Activated naive CD4-positive, alpha-beta T cell treated with anti-CD3 and anti-CD28 coated beads, Interleukin-2, amount 50 U/mL, for 24 hours (primary cell): ENCODE measurements around the gene CGB5.
A peak's percentile ranks its signal among the peaks of the same experiment; 100 is the strongest.
"Not testable (repeated sequence)": the region's sequence is repeated elsewhere in the genome, so short reads cannot be mapped to it uniquely, and the experiment has no call there.

ENCODE experiments used
- H3K27ac Mint-ChIP-seq: one replicate; pipeline ENCODE4 v1.8.0; 2021; ENCODE audit warnings: mild to moderate bottlenecking, mixed read lengths
- H3K27me3 Mint-ChIP-seq: one replicate; pipeline ENCODE4 v1.8.0; 2021; ENCODE audit warnings: mixed read lengths
- H3K36me3 Mint-ChIP-seq: one replicate; pipeline ENCODE4 v1.8.0; 2021; ENCODE audit warnings: mixed read lengths
- H3K4me1 Mint-ChIP-seq: one replicate; pipeline ENCODE4 v1.8.0; 2021; ENCODE audit warnings: mixed read lengths
- H3K4me3 Mint-ChIP-seq: one replicate; pipeline ENCODE4 v1.8.0; 2021; ENCODE audit warnings: mild to moderate bottlenecking, mixed read lengths
- H3K9me3 Mint-ChIP-seq: one replicate; pipeline ENCODE4 v1.8.0; 2021; ENCODE audit warnings: mixed read lengths

The CGB5 gene

GRCh38 chr19:49038557-49039276 lies 4.9 kb upstream of the CGB5 start:
- not testable (repeated sequence) for H3K9me3 Mint-ChIP-seq, H3K27ac Mint-ChIP-seq, H3K27me3 Mint-ChIP-seq, H3K4me1 Mint-ChIP-seq, H3K36me3 Mint-ChIP-seq, H3K4me3 Mint-ChIP-seq

GRCh38 chr19:49039736-49040135 lies 3.9 kb upstream of the CGB5 start:
- not testable (repeated sequence) for H3K4me1 Mint-ChIP-seq, H3K9me3 Mint-ChIP-seq, H3K27ac Mint-ChIP-seq, H3K27me3 Mint-ChIP-seq, H3K4me3 Mint-ChIP-seq, H3K36me3 Mint-ChIP-seq

GRCh38 chr19:49042177-49042576 lies 1.5 kb upstream of the CGB5 start:
- Mint-ChIP-seq H3K4me1 (no peaks in the 10 kb centered on the region), H3K36me3 (no peaks in the 10 kb centered on the region), H3K27ac (no peak overlapping the region), H3K9me3 (no peaks in the 10 kb centered on the region), H3K27me3 (no peaks in the 10 kb centered on the region), H3K4me3 (no peak overlapping the region)

GRCh38 chr19:49042666-49043065 lies 982 bp upstream of the CGB5 start:
- not testable (repeated sequence) for H3K4me3 Mint-ChIP-seq, H3K36me3 Mint-ChIP-seq, H3K9me3 Mint-ChIP-seq, H3K27me3 Mint-ChIP-seq, H3K27ac Mint-ChIP-seq, H3K4me1 Mint-ChIP-seq

GRCh38 chr19:49049011-49049410 lies 5.4 kb downstream of the CGB5 start, which contains the start of gene CGB8:
Gene CGB8 (minus strand): TSS chr19:49049111. CDS start chr19:49048739, 372 bp downstream.
- not testable (repeated sequence) for H3K36me3 Mint-ChIP-seq, H3K9me3 Mint-ChIP-seq, H3K4me3 Mint-ChIP-seq, H3K27ac Mint-ChIP-seq, H3K27me3 Mint-ChIP-seq, H3K4me1 Mint-ChIP-seq

GRCh38 chr19:49049834-49050233 lies 6.2 kb downstream of the CGB5 start:
- H3K9me3 Mint-ChIP-seq, H3K27me3 Mint-ChIP-seq, H3K27ac Mint-ChIP-seq, H3K4me1 Mint-ChIP-seq, H3K36me3 Mint-ChIP-seq, H3K4me3 Mint-ChIP-seq: not testable (repeated sequence)

GRCh38 chr19:49050376-49051033 lies 6.9 kb downstream of the CGB5 start:
- H3K9me3 Mint-ChIP-seq, H3K4me1 Mint-ChIP-seq, H3K4me3 Mint-ChIP-seq, H3K36me3 Mint-ChIP-seq, H3K27me3 Mint-ChIP-seq: not testable (repeated sequence)
- peak overlapping the region; percentile 72 for H3K27ac Mint-ChIP-seq

GRCh38 chr19:49056101-49056901 lies 12.7 kb downstream of the CGB5 start:
- Mint-ChIP-seq H3K27me3 (peaks cover 17% of the 10 kb centered on the region), H3K36me3 (no peaks in the 10 kb centered on the region), H3K9me3 (no peaks in the 10 kb centered on the region), H3K27ac (no peak overlapping the region), H3K4me3 (peak overlapping the region; percentile 87), H3K4me1 (peaks cover 15% of the 10 kb centered on the region)

GRCh38 chr19:49056902-49057596 lies 13.4 kb downstream of the CGB5 start:
- Mint-ChIP-seq H3K27me3 (peaks cover 17% of the 10 kb centered on the region), H3K4me3 (peak overlapping the region; percentile 87), H3K4me1 (peaks cover 15% of the 10 kb centered on the region)
- not testable (repeated sequence) for H3K27ac Mint-ChIP-seq, H3K9me3 Mint-ChIP-seq, H3K36me3 Mint-ChIP-seq

GRCh38 chr19:49057636-49058234 lies 14.1 kb downstream of the CGB5 start, which contains the start of gene CGB7:
Gene CGB7 (minus strand): TSS chr19:49057749. CDS start chr19:49055375, 2,374 bp downstream.
- Mint-ChIP-seq H3K9me3 (no peaks in the 10 kb centered on the region), H3K27ac (no peak within 1 kb of the TSS), H3K27me3 (peaks cover 17% of the 10 kb centered on the region), H3K4me3 (peak within 1 kb of the TSS; percentile 87), H3K36me3 (no peaks in the 10 kb centered on the region), H3K4me1 (peaks cover 15% of the 10 kb centered on the region)

GRCh38 chr19:49058562-49058961 lies 14.9 kb downstream of the CGB5 start:
- H3K27me3 Mint-ChIP-seq, result peaks cover 17% of the 10 kb centered on the region
- no peaks in the 10 kb centered on the region for H3K9me3 Mint-ChIP-seq
- H3K4me3 Mint-ChIP-seq, result peak overlapping the region; percentile 87
- peaks cover 15% of the 10 kb centered on the region for H3K4me1 Mint-ChIP-seq
- no peaks in the 10 kb centered on the region for H3K36me3 Mint-ChIP-seq
- H3K27ac Mint-ChIP-seq, result no peak overlapping the region

GRCh38 chr19:49059053-49059452 lies 15.4 kb downstream of the CGB5 start:
- no peaks in the 10 kb centered on the region for H3K36me3 Mint-ChIP-seq
- H3K4me1 Mint-ChIP-seq, result peaks cover 15% of the 10 kb centered on the region
- H3K27ac Mint-ChIP-seq, result peak overlapping the region; percentile 14
- H3K9me3 Mint-ChIP-seq, result no peaks in the 10 kb centered on the region
- no peak overlapping the region for H3K4me3 Mint-ChIP-seq
- H3K27me3 Mint-ChIP-seq, result peaks cover 17% of the 10 kb centered on the region

- Mint-ChIP-seq H3K36me3 (no peaks in the 10 kb centered on the region), H3K27me3 (peaks cover 23% of the 10 kb centered on the region), H3K9me3 (no peaks in the 10 kb centered on the region), H3K4me3 (no peak overlapping the region), H3K27ac (no peak overlapping the region), H3K4me1 (peaks cover 15% of the 10 kb centered on the region)
These were observed 17.4 kb downstream of the CGB5 start for GRCh38 chr19:49061000-49061399.

- Mint-ChIP-seq H3K36me3 (no peaks in the 10 kb centered on the region), H3K4me3 (no peak overlapping the region), H3K27me3 (peaks cover 25% of the 10 kb centered on the region), H3K4me1 (peaks cover 15% of the 10 kb centered on the region), H3K27ac (no peak overlapping the region), H3K9me3 (no peaks in the 10 kb centered on the region)
These were observed 17.8 kb downstream of the CGB5 start for GRCh38 chr19:49061445-49061844.

GRCh38 chr19:49064029-49064629 lies 20.5 kb downstream of the CGB5 start:
- H3K27me3 Mint-ChIP-seq, result peaks cover 22% of the 10 kb centered on the region
- H3K36me3 Mint-ChIP-seq, result no peaks in the 10 kb centered on the region
- H3K4me3 Mint-ChIP-seq, result no peak overlapping the region
- no peaks in the 10 kb centered on the region for H3K9me3 Mint-ChIP-seq
- H3K27ac Mint-ChIP-seq, result no peak overlapping the region
- H3K4me1 Mint-ChIP-seq, result no peaks in the 10 kb centered on the region
